Osteocyte (in vitro differentiated cells): ENCODE data around the gene LRIT3. TPM values are rescaled to one million over a fixed set of nuclear protein-coding genes. Genes with fewer than 3 reads are reported as not detected.

Source experiments
- DNase-seq: peaks from one replicate; pipeline ENCODE4 v3.0.0; 2021; ENCODE audit warnings: mixed read lengths; ENCODE audit not compliant: unreplicated experiment; ENCODE audit errors: extremely low spot score
- H3K27ac Mint-ChIP-seq: one replicate; pipeline ENCODE4 v1.8.0; 2021; ENCODE audit warnings: mild to moderate bottlenecking, mixed read lengths; ENCODE audit not compliant: unreplicated experiment
- H3K27me3 Mint-ChIP-seq: one replicate; pipeline ENCODE4 v1.8.0; 2021; ENCODE audit warnings: mixed read lengths; ENCODE audit not compliant: unreplicated experiment
- H3K36me3 Mint-ChIP-seq: one replicate; pipeline ENCODE4 v1.8.0; 2021; ENCODE audit warnings: mixed read lengths; ENCODE audit not compliant: unreplicated experiment
- H3K4me1 Mint-ChIP-seq: one replicate; pipeline ENCODE4 v1.8.0; 2021; ENCODE audit warnings: mixed read lengths; ENCODE audit not compliant: unreplicated experiment
- H3K4me3 Mint-ChIP-seq: one replicate; pipeline ENCODE4 v1.8.0; 2021; ENCODE audit warnings: mild to moderate bottlenecking, moderate library complexity, mixed read lengths; ENCODE audit not compliant: unreplicated experiment
- H3K9me3 Mint-ChIP-seq: one replicate; pipeline ENCODE4 v1.8.0; 2021; ENCODE audit warnings: mixed read lengths; ENCODE audit not compliant: unreplicated experiment
- total RNA-seq: library from RNA; stranded (reverse); gene quantifications from 2 replicates; pipeline ENCODE4 v1.2.1, GENCODE V29; 2021
- TF ChIP-seq, protein P1 (sequence below): fragments of 200-600 bp; sonication (generic); IDR thresholded peaks from 2 replicates; pipeline ENCODE4 v1.5.0; 2021; ENCODE audit warnings: antibody characterized with exemption, mild to moderate bottlenecking, moderate library complexity

LRIT3 gene
- total RNA-seq, 1 donor from 2014 or later: 0.08 TPM

DNA sequence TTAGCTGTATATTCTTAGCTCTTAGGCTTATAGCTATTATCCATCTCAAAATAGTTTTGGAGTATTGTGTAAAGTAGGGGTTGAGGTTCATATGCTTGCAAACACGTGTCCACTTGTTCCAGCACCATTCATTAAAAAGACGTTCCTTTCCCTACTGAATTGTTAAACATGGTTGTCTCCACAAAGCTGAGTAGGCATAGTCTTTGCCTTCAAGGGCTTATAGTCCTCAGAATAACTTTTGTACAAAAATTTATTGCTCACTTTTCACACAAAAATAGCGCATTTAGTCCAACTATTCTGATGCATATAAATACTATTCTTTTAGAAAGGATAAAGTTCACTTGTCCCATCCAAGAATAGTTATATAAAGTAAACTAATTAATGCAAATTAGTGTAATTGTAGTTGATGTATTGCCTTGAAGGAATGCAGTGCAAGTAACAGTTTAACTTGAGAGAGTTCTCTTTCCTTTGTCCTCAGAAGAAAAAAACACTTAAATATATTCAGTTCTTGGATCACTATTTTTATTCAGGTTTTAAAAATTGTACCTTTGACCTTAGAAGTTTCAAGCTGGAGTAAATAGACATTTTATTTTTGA is 14.1 kb downstream of the LRIT3 start:
- Mint-ChIP-seq H3K4me1 (no peaks in the 10 kb centered on the region), H3K4me3 (no peak overlapping the region), H3K27me3 (no peaks in the 10 kb centered on the region), H3K27ac (no peak overlapping the region), H3K9me3 (peaks cover 3% of the 10 kb centered on the region), H3K36me3 (no peaks in the 10 kb centered on the region)
- TF ChIP-seq, protein P1, sequence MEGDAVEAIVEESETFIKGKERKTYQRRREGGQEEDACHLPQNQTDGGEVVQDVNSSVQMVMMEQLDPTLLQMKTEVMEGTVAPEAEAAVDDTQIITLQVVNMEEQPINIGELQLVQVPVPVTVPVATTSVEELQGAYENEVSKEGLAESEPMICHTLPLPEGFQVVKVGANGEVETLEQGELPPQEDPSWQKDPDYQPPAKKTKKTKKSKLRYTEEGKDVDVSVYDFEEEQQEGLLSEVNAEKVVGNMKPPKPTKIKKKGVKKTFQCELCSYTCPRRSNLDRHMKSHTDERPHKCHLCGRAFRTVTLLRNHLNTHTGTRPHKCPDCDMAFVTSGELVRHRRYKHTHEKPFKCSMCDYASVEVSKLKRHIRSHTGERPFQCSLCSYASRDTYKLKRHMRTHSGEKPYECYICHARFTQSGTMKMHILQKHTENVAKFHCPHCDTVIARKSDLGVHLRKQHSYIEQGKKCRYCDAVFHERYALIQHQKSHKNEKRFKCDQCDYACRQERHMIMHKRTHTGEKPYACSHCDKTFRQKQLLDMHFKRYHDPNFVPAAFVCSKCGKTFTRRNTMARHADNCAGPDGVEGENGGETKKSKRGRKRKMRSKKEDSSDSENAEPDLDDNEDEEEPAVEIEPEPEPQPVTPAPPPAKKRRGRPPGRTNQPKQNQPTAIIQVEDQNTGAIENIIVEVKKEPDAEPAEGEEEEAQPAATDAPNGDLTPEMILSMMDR: no peak
- no peak for DNase-seq

- Mint-ChIP-seq H3K27ac (no peak overlapping the region), H3K27me3 (no peaks in the 10 kb centered on the region), H3K4me1 (no peaks in the 10 kb centered on the region), H3K36me3 (no peaks in the 10 kb centered on the region), H3K4me3 (no peak overlapping the region), H3K9me3 (peaks cover 3% of the 10 kb centered on the region)
- TF ChIP-seq, protein P1: no peak
- DNase-seq: no peak
Observed at GRCh38 chr4:109864134-109864533, 16.2 kb downstream of the LRIT3 start.

GRCh38 chr4:109870061-109870460 is 22.2 kb downstream of the LRIT3 start:
- no peaks in the 10 kb centered on the region for H3K27me3 Mint-ChIP-seq
- TF ChIP-seq, protein P1: no peak
- H3K36me3 Mint-ChIP-seq: no peaks in the 10 kb centered on the region
- no peaks in the 10 kb centered on the region for H3K9me3 Mint-ChIP-seq
- H3K4me1 Mint-ChIP-seq: no peaks in the 10 kb centered on the region
- H3K27ac Mint-ChIP-seq: no peak overlapping the region
- no peak overlapping the region for H3K4me3 Mint-ChIP-seq
- no peak for DNase-seq

- Mint-ChIP-seq H3K36me3 (no peaks in the 10 kb centered on the region), H3K27me3 (no peaks in the 10 kb centered on the region), H3K9me3 (no peaks in the 10 kb centered on the region), H3K27ac (no peak overlapping the region), H3K4me1 (no peaks in the 10 kb centered on the region), H3K4me3 (no peak overlapping the region)
- TF ChIP-seq, protein P1: no peak
- DNase-seq: no peak
Observed at GRCh38 chr4:109872065-109872464, 24.2 kb downstream of the LRIT3 start.

- Mint-ChIP-seq H3K27me3 (peaks cover 4% of the 10 kb centered on the region), H3K36me3 (no peaks in the 10 kb centered on the region), H3K4me3 (no peak overlapping the region), H3K27ac (no peak overlapping the region), H3K9me3 (no peaks in the 10 kb centered on the region), H3K4me1 (no peaks in the 10 kb centered on the region)
- DNase-seq: no peak
- TF ChIP-seq, protein P1: no peak
Observed at GRCh38 chr4:109872950-109873656, 25.2 kb downstream of the LRIT3 start.
